HG03457 (cell line): ENCODE measurements around the gene AXIN1.
"Not testable (repeated sequence)": the region's sequence is repeated elsewhere in the genome, so short reads cannot be mapped to it uniquely, and the experiment has no call there.

Experiments
- ATAC-seq: cut with Tn5 transposase; IDR thresholded peaks from one replicate; pipeline ENCODE4 v1.9.1; 2021; ENCODE audit warnings: moderate number of reproducible peaks; ENCODE audit not compliant: unreplicated experiment

Gene AXIN1, protein sequence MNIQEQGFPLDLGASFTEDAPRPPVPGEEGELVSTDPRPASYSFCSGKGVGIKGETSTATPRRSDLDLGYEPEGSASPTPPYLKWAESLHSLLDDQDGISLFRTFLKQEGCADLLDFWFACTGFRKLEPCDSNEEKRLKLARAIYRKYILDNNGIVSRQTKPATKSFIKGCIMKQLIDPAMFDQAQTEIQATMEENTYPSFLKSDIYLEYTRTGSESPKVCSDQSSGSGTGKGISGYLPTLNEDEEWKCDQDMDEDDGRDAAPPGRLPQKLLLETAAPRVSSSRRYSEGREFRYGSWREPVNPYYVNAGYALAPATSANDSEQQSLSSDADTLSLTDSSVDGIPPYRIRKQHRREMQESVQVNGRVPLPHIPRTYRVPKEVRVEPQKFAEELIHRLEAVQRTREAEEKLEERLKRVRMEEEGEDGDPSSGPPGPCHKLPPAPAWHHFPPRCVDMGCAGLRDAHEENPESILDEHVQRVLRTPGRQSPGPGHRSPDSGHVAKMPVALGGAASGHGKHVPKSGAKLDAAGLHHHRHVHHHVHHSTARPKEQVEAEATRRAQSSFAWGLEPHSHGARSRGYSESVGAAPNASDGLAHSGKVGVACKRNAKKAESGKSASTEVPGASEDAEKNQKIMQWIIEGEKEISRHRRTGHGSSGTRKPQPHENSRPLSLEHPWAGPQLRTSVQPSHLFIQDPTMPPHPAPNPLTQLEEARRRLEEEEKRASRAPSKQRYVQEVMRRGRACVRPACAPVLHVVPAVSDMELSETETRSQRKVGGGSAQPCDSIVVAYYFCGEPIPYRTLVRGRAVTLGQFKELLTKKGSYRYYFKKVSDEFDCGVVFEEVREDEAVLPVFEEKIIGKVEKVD

DNA sequence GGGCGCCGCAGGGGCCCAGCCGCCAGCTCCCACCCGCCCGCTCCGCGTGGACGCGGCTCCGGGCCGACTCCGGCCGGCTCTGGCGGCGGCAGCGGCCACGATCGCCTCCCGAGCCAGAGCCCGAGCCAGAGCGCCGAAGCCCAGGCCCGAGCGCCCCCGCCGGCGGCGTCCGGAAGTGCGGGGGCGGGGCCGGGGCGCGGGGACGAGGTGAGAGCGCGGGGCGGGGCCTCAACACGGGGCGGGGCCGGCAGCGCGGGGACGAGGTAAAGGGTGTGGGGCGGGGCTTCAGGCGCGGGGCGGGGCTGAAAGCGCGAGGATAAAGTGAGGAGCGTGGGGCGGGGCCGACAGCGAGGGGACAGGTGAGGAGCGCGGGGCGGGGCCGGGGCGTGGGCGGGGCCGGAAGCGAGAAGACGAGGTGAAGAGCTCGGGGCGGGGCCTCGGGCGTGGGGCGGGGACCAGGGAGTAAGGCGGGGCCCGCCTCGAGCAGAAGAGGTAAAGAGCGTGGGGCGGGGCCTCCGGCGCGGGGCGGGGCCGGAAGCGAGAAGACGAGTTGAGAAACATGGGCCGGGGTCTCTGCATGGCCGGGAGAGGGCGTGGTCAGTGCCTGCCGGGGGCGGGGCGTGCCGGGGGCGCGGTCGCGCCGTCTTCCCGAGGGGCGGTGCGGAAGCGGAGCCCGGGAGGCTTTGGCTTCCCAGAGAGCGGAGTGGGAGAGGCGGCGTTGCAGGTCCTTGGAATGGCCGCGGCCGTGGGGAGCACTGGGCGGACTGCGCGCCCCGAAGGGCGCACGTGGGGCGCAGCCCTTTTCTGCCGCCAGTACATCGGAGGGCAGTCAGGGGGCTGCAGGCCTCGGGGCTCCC lies at the start of gene AXIN1:
Gene AXIN1 (minus strand): TSS at position 177 of the 857 bp plus-strand sequence. CDS start 5,698 bp downstream, outside the sequence.
- ATAC-seq, result no peak

DNA sequence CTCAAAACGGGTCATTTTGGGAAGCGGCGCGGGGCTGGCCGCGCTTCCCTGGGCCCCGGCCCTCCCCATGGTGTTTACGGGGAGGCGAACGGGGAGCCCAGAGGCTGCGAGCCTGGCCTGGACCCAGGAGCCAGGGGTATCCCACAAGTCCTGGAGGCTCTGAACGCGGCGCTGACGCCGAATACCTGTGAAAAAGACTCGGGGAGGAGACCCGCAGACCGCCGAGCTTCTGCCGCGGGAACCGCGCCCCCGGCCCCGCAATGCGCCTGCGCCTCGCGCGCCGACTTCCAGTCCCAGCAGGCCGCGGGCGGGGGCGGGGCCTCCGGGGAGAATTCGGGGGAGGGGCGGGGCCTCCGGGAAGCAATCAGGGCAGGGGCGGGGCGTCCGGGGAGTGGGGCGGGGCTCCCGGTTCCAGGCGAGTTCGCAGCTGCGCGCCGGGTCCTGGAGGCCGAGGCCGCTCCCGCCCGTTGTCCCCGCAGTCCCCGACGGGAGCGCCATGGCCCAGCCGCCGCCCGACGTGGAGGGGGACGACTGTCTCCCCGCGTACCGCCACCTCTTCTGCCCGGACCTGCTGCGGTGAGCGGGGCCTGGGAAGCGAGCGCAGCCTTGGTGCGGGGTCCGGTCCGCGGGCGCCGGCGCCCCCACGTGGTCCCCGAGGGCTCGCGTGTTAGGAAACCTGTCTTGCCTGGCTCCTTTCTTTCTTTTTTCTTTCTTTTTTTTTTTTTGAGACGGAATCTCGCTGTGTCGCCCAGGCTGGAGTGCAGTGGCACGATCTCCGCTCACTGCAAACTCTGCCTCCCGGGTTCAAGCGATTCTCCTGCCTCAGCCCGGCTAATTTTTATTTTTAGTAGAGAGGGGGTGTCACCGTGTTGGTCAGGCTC lies 49.2 kb upstream of the AXIN1 start, which contains the start of gene DECR2:
Gene DECR2 (plus strand): TSS at position 418 of the 881 bp plus-strand sequence. CDS start 79 bp downstream, at position 497.
- peak; percentile 40 for ATAC-seq

DNA sequence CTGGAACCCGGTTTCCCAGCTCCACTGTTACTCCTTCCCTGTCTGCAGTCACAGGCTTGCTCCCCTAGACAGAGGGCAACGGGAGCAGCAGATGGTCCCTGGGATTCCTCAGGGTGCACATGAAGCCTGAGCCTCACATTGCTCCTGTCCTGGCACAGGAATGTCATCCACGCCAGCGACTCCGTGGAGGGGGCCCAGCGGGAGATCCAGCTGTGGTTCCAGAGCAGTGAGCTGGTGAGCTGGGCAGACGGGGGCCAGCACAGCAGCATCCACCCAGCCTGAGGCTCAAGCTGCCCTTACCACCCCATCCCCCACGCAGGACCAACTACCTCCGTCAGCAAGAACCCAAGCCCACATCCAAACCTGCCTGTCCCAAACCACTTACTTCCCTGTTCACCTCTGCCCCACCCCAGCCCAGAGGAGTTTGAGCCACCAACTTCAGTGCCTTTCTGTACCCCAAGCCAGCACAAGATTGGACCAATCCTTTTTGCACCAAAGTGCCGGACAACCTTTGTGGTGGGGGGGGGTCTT lies 47.6 kb upstream of the AXIN1 start:
- ATAC-seq, result no peak

DNA sequence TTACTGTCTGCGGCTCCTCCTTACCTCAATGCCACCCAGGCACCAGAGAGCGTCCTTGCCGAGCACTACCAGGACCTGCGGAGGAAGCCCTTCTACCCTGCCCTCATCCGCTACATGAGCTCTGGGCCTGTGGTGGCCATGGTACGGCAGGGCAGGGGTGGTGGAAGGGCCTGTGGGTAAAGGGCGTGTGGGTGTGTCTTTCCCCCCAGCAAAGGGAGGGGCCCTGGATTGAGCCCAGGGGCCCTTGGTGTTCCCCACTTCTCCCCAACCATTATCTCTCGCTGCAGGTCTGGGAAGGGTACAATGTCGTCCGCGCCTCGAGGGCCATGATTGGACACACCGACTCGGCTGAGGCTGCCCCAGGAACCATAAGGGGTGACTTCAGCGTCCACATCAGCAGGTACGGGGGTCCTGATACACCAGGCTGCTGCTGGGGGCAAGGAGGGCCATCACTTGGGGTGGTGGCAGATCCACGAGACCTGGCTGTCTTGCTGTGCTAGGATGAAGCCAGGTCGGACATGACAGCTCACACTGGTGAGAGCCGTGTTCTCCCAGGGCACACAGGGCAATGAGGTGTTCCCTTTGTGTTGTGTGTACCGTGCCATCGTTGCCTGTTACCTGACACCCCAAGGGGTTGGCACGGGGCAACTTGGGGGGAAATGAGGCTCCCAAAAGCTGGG lies 47.0 kb upstream of the AXIN1 start:
- ATAC-seq, result no peak

DNA sequence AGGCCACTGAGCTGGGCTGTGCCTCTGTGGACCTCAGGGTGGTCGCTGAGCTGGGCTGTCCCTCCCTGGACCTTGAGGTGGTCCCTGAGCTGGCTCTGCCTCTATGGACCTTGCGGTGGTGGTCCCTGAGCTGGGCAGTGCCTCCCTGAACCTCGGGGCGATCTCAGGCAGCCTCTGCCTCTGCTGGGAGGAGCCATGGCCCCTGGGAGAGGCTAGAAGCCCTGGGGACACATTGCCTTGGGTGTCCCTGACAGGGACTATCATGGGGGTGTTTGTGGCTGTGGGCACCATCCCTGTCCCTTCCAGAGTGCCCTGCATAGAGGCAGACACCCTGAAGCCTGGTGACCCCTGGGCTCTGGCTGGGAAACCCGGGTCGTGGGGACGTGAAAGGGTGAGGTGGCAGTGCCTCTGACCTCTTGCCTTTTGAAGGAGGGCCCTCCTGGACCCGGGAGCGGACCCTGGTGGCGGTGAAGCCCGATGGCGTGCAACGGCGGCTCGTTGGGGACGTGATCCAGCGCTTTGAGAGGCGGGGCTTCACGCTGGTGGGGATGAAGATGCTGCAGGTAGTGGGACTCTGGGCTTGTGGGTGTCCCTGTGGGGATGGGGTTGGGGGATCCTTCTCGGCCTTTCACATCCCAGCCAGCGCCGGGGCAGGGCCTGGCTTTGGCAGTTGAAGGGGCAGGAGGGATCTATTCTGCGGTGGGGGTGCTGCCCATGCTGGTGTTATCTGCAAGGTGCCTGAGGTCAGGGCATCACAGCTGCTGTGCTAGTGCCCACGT lies 46.2 kb upstream of the AXIN1 start:
- no peak for ATAC-seq

DNA sequence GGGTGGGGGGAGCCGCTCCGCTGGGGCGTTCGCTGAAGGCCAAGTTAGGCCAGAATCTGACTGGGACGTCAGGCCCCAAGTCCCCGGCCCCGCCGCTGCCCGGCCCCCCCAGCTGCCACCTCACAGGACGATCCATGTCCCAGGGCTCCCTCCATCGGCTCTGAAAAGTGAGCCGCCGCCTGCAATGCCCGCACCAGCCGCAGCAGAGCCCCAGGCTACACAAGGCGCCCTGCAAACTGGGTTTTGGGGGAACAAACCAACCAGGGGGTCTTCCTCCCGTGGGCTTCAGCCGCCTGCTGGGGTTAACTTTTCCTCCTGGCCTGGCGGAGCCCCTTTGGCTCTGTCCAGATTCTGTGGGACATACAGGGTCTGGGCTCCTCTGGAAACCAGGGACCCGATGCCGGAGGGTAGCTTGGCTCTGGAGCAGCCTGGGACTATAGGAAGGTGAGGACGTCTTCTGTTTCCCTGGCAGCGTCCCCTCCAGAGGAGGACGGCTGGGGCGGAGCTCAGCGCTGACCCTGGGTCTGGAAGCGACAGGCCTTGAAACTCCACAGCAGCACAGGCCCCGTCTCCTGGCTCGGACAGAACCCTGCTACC lies 45.3 kb upstream of the AXIN1 start:
- ATAC-seq, result no peak

DNA sequence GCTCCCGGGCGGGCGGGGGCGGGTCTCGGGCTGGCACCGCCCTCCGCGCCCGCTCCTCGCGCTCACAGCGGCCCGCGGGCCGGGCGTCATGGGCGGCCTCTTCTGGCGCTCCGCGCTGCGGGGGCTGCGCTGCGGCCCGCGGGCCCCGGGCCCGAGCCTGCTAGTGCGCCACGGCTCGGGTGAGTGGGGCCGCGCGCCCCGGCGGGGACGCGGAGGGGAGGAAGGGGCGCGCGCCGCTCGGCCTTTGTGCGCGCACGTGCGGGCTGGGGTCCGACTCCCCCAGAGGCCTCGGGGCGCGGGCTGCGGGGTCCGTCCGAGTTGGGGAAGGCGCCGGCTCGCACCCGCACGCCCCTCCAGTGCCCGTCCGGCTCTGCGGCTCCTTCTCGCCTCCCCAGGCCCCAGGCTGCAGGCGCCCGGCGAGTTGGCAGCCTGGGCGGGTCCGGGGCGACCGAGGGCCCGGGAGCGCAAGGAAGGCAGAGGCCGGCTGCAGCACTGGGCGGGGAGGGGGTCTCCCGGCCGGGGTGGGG lies 44.7 kb upstream of the AXIN1 start, which contains the start of gene NME4:
Gene NME4 (plus strand): TSS at position 65 of the 527 bp plus-strand sequence. CDS start 24 bp downstream, at position 89.
- ATAC-seq, result no peak

DNA sequence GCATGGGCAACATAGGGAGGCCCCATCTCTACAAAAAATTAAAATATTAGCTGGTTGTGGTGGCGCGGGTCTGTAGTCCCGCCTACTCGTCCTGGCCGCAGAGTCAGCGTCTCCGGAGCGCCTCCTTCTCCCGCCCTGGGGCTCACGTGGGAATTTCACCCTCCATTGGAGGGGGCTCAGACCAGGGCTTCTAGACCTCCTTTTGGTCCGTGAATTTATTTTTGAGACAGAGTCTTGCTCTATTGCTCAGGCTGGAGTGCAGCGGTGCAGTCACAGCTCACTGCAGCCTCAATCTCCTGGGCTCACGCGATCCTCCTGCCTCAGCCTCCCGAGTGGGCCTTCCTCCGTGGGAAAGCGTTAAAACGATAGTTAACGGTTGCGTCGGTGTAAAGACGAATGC lies 44.1 kb upstream of the AXIN1 start:
- ATAC-seq, result no peak

DNA sequence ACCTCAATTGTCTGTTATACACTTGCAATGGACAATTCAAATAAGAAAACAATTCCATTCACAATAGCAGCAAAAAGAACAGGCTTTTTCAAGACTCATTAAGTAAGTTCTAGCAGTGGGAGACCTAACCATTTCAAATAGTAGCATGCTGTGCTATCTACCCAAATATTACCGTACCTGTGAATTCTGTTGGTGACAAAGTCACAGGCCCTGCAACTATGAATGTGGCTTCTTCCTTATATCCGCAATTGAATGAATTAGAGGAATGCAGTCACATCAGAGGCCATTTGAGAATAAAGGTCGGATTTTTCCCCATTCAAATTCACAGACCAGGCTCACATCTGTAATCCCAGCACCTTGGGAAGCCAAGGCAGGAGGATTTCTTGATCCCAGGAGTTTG lies 43.7 kb upstream of the AXIN1 start:
- ATAC-seq, result no peak

DNA sequence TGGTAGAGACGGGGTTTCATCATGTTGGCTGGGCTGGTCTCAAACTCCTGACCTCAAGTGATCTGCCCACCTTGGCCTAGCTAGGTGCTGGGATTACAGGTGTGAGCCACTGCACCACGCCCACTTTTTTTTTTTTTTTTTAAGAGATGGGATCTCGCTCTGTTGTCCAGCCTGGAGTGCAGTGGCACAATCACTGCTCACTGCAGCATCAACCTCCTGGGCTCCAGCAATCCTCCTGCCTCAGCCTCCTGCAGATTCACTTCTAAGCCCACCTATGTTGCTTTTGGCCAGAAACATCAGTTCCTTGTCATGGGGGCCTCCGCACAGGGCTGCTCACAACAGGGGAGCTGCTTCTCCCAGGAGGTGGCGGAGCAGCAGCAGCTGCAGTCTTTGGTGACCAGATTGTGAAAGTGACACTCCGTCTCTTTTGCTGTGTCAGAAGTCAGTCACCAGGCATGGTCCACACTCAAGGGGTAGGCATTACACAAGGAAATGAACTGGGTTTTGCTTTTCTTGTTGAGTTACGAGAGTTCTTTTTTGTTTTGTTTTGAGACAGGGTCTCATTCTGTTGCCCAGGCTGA lies 40.0 kb upstream of the AXIN1 start:
- ATAC-seq, result no peak

DNA sequence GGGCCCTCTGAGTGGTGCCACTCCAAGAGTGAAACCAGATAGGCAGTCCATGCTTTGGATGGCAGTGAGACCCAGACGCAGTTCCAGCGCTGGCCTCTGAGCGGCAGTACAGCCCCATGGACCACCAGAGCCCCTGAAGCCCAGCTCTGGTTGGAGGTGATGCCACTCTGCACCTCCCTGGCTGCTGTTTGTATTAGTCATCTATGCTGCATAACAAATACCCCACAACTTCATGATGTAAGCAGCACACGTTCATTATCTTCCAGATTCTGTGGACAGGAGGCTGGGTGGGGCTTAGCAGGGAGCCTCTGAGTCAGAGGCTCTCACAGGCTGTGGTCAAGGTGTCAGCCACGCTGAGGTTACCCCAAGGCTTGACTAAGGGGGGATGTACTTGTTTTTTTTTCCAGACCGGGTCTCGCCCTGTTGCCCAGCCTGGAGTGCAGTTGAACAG lies 39.4 kb upstream of the AXIN1 start:
- ATAC-seq, result no peak

DNA sequence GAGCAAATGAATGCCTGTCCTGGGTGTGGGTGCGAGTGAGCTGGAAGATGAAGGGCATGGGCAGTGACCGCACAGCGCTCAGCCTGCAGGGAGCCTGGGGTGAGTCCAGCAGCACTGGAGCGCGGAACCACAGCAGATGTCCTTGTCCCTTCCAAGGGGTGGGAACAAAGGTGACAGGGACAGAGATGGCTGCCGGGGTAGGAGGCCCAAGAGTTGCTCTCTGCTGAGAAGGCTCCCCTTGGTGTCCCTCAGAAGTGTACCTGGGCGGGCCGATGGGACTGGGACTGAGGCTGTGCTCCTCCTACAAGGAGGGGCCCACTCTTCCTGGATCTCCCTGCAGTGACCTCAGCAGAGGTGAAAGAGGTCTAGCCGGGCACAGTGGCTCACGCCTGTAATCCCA lies 36.8 kb upstream of the AXIN1 start:
- ATAC-seq, result no peak

DNA sequence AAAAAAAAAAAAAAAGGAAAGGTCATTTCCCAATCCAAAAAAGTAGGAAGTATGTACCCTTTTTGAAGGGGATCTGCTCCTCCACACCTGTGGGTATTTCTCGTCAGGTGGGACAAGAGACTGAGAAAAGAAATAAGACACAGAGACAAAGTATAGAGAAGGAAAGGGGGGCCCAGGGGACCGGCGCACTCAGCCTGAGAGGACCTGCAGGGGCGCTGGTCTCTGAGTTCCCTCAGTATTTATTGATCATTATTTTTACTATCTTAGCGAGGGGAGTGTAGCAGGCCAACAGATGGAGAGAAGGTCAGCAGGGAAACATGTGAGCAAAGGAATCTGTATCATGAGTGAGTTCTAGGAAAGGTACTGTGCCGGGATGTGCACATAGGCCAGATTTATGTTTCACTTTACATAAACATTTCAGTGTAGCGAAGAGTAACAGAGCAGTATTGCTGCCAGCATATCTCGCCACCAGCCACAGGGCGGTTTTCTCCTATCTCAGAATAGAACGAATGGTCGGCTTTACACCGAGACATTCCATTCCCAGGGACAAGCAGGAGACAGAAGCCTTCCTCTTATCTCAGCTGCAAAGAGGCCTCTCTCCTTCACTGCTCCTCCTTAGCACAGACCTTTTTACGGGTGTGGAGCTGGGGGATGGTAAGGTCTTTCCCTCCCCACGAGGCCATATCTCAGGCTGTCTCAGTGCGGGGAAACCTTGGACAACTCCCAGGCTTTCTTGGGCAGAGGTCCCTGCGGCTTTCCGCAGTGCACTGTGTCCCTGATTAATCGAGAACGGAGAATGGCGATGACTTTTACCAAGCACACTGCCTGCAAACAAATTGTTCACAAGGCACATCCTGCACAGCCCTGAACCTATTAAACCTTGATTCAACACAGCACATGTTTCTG lies 35.5 kb upstream of the AXIN1 start:
- not testable (repeated sequence) for ATAC-seq

DNA sequence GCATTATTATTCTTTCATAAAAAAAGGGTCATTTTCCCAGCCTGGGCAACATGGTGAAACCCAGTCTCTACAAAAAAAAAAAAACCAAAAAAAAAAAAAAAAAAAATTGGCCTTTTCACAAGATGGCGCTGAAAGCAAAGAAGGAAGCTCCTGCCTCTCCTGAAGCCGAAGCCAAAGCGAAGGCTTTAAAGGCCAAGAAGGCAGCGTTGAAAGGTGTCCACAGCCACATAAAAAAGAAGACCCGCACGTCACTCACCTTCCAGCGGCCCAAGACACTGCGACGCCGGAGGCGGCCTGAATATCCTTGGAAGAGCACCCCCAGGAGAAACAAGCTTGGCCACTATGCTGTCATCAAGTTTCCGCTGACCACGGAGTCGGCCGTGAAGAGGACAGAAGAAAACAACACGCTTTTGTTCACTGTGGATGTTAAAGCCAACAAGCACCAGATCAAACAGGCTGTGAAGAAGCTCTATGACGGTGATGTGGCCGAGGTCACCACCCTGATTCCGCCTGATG lies 34.2 kb upstream of the AXIN1 start:
- ATAC-seq, result no peak

DNA sequence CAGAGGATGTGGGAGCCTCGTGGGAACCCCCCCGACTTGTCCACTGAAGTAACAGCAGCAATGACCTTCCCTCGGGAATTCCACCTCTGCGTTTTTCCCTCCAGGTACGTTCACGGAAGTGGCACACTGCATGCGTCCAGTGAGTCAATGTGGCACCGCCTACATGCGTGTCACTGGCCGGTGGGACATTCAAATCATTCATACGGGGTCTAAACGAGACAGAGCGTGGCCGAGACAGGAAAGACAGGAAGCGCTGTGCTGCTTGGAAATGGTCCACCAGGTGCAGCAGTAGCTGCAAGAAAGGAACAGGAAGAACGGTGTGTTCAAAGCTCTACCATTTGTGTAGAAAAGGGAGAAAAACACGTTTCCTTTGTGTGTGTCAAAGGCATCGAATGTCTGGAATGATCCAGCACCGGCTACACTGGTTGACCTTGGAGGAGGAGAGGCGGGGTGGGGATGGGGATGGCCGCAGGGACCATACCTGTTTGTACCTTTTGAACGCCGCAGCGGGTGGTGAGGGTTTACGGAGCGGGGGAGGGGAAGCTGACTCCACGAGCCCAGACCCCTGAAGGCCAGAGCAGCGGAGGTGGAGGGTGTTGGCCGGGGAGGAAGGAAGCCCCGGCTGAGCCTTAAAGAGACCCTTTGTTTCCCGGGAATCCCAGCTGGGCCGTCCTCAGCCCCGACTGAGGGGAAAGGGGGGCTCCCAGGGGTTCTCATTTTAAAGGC lies 31.0 kb upstream of the AXIN1 start:
- no peak for ATAC-seq
